ENCODE measurements around the gene GRM4.

DNA sequence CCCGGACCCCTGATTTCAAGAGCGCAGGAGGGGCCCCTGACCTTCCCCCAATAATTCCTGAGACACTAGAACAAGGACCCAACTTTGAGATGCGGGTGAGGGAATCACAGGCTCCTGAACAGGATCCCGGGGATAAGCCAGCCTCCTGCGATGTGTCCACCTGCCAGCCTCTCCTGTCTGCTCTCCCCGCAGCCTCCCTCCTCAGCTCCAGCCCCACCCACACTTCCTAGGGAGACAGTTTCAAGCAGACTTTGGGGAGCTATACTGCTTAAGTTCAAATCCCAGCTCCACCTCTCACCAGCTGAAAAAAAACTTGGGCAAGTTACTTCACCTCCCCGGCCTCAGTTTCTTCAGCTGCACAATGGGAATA lies 50.8 kb downstream of the GRM4 start:
- no peak for TF ChIP-seq CTCF (IDR thresholded peaks at IDR 0.05)
- TF ChIP-seq POLR2A (IDR thresholded peaks at IDR 0.05): no peak

Measured in uterus (tissue), 2 donors.